Thyroid gland (tissue), 4 donors: ENCODE results near the gene SLC23A2.
"Not testable (repeated sequence)": the region's sequence is repeated elsewhere in the genome, so short reads cannot be mapped to it uniquely, and the experiment has no call there.

ENCODE experiments used
- POLR2A ChIP-seq, 2 donors: fragments of 450-650 bp; IDR thresholded peaks; one replicate each; pipeline ENCODE4 v1.6.1; 2017; ENCODE audit warnings: antibody characterized with exemption in 2 of 2, mild to moderate bottlenecking in 2 of 2, moderate library complexity in 1 of 2
- TF ChIP-seq, protein P1 (sequence below), 6 experiments: fragments of 200-600 bp in 3 of 6; fragments of 450-650 bp in 3 of 6; sonication (generic) in 3 of 6; IDR thresholded peaks; one replicate each; pipeline ENCODE4 v1.5.1; 2016 to 2019; ENCODE audit warnings: antibody characterized with exemption in 6 of 6, mild to moderate bottlenecking in 2 of 6, inconsistent platforms in 1 of 6, moderate library complexity in 1 of 6

DNA sequence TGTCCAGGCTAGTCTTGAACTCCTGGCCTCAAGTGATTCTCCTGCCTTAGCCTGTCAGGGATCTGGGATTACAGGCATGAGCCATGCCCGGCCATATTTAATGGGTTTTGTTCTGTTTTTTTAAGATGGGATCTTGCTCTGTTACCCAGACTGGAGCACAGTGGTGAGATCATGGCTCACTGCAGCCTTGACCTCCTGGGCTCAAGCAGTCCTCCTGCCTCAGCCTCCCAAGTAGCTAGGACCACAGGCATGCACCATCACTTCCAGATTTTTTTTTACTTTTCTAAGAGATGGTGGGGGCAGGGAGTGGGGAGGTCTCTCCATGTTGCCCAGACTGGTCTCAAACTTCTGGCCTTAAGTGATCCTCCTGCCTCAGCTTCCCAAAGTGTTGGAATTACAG lies 34.2 kb upstream of the SLC23A2 start:
- TF ChIP-seq, protein P1, sequence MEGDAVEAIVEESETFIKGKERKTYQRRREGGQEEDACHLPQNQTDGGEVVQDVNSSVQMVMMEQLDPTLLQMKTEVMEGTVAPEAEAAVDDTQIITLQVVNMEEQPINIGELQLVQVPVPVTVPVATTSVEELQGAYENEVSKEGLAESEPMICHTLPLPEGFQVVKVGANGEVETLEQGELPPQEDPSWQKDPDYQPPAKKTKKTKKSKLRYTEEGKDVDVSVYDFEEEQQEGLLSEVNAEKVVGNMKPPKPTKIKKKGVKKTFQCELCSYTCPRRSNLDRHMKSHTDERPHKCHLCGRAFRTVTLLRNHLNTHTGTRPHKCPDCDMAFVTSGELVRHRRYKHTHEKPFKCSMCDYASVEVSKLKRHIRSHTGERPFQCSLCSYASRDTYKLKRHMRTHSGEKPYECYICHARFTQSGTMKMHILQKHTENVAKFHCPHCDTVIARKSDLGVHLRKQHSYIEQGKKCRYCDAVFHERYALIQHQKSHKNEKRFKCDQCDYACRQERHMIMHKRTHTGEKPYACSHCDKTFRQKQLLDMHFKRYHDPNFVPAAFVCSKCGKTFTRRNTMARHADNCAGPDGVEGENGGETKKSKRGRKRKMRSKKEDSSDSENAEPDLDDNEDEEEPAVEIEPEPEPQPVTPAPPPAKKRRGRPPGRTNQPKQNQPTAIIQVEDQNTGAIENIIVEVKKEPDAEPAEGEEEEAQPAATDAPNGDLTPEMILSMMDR (IDR thresholded peaks at IDR 0.05), result not testable (repeated sequence)
- TF ChIP-seq POLR2A (IDR thresholded peaks at IDR 0.05), result not testable (repeated sequence)
